Measurements from ENCODE around the gene FYB1.

The FYB1 gene

DNA sequence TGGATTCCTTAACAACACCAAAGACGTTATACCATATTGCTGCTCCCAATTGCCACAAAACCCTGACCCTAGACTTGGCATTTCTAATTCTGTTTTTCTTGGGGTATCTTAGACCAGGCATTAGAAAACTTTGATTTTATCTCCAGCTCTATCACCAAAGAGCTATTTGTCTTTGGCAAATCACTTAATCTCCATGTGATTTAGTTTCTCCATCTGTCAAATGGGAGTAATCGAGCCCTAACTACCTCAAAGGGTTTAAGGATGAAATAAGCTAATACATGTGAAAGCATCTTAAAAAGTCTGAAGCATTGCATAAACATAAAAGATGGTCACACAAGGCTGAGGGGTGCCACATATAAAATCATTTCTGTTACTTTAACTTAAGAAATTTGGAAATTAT is 60.6 kb downstream of the FYB1 start:
- DNase-seq (ENCODE audit: low read depth) = no peak

- DNase-seq (ENCODE audit: low read depth) = no peak
Measured at GRCh38 chr5:39158127-39158593, 61.2 kb downstream of the FYB1 start.

GRCh38 chr5:39157701-39158100 is 61.7 kb downstream of the FYB1 start:
- DNase-seq (ENCODE audit: low read depth) = no peak

- no peak for DNase-seq (ENCODE audit: low read depth)
Measured at GRCh38 chr5:39156082-39156481, 63.3 kb downstream of the FYB1 start.

GRCh38 chr5:39151745-39152144 is 67.6 kb downstream of the FYB1 start:
- DNase-seq (ENCODE audit: low read depth) = no peak

GRCh38 chr5:39149966-39150365 is 69.4 kb downstream of the FYB1 start:
- no peak for DNase-seq (ENCODE audit: low read depth)

- no peak for DNase-seq (ENCODE audit: low read depth)
Measured at GRCh38 chr5:39148983-39149534, 70.3 kb downstream of the FYB1 start.

- DNase-seq (ENCODE audit: low read depth) = no peak
Measured at GRCh38 chr5:39146831-39147540, 72.4 kb downstream of the FYB1 start.

- no peak for DNase-seq (ENCODE audit: low read depth)
Measured at GRCh38 chr5:39143151-39143860, 76.1 kb downstream of the FYB1 start.

GRCh38 chr5:39140558-39141168 is 78.7 kb downstream of the FYB1 start:
- DNase-seq (ENCODE audit: low read depth) = no peak

DNA sequence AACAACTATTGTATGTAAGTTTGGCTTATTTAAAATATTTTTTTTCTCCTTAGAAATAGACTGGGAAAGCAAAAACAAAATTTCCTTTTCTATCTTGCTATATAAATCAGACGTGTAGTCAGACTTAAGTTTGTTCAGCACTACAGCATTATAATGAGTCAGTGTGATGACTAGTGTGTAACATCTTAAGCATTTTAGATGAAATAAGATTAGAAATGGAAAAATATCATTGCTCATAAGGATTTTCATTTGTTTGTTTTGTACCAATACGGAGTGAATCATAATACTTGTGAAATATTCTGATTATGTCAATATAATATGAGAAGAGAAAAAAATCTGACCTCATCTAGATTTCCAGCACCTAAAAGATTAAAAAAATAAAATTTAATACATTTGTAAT is 80.5 kb downstream of the FYB1 start:
- DNase-seq (ENCODE audit: low read depth) = no peak

- no peak for DNase-seq (ENCODE audit: low read depth)
Measured at GRCh38 chr5:39137819-39138451, 81.4 kb downstream of the FYB1 start.

GRCh38 chr5:39137391-39137790 is 82.0 kb downstream of the FYB1 start:
- no peak for DNase-seq (ENCODE audit: low read depth)

GRCh38 chr5:39132792-39133191 is 86.6 kb downstream of the FYB1 start:
- no peak for DNase-seq (ENCODE audit: low read depth)

DNA sequence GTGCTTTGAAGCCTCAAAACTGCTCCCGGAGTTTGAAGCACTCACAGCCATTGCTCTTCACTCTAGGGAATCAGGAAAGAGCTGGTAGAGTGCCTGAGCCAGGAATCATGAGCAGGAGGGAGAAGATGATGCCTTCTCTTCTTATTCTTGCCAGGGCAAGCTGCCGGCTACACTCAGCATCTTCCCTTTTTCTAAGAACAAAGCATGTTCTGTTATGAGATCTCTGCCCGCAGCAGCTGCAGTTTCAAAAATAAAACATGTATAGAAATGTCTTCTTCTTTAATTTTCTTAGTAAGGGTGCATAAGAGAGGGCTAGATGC is 87.3 kb downstream of the FYB1 start:
- DNase-seq (ENCODE audit: low read depth) = no peak

- DNase-seq (ENCODE audit: low read depth) = no peak
Measured at GRCh38 chr5:39131210-39132127, 87.9 kb downstream of the FYB1 start.

DNA sequence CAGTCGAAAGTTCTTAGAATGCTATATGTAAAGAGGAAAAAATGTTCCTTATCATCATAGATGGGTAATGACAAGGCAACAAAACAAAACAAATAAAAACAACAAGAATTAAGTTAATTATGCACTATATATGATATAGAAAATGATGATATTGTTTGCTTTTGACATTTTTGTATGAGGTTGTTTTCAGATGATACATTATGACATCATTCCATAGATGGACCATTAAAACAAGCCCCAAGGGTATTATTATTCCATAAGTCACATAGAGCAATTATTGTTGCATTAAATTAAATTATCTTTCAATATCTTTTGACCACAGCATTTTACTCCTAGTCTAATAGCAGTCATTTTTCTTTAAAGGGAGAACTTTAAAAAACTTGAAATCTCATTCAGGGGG is 88.6 kb downstream of the FYB1 start:
- DNase-seq (ENCODE audit: low read depth) = no peak

DNA sequence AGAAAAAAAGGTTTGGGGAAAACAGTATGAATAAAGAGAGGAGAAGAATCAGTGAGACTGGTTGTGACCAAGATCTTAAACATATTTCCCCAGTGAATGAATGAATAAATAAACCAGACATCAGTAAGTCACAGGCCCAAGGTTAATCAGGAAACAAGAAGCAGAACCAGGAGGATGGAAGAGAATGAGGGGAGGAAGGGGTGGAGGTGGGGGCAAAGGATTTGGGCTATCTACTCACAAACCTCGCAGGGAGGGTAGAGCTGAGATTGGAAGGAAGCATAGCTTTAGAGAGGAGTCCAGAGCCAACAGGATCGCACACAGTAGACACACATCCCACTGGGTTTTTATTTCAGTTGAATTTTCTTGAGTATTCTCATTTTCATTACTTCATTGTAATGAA is 97.4 kb downstream of the FYB1 start:
- no peak for DNase-seq (ENCODE audit: low read depth)

- DNase-seq (ENCODE audit: low read depth) = no peak
Measured at GRCh38 chr5:39121315-39121714, 98.0 kb downstream of the FYB1 start.

GRCh38 chr5:39120052-39120420 is 99.3 kb downstream of the FYB1 start:
- DNase-seq (ENCODE audit: low read depth) = no peak

DNA sequence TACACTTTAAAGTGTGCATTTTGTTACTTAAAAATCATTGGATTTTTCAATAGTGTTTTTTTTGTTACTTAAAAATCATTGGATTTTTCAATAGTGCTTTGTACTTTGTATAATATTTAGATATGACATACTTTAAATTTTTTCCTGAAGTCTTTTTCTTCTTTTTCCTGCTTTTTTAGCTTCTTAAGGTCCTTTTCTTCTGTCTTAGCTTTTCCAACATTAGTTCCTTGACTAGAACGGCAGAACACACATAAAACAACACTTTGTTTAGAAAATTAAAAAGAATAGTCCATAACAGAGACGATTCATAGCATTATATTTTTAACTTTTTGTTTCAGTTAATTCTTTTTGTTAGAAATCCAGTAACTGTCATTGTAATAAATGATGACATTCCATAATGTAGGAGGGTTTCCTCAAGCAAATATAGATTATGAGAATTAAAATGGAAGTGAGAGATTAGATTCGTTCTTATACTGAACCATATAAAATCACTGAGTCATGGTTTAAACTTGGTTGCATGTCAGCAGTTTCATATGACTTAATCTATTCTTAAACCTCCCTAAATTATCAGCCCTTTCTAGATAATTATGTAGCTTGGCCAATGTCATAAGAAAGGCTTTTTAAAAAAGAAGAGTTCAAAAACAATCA is 99.8 kb downstream of the FYB1 start:
- DNase-seq (ENCODE audit: low read depth) = no peak
